ENCODE data around the gene GAS5. TPM values are rescaled to one million over a fixed set of nuclear protein-coding genes. Genes with fewer than 3 reads are reported as not detected.

GAS5 gene
- total and polyA plus RNA-seq, 2 experiments from 2014 or later = 979 to 992 TPM

GRCh38 chr1:173913111-173913510, 45.3 kb upstream of the GAS5 start:
- no peak overlapping the region for H3K4me3 ChIP-seq
- no peak for DNase-seq (ENCODE audit: low spot score)
- ATAC-seq = no peak
- no peak overlapping the region for H3K4me2 ChIP-seq
- H3K9me2 ChIP-seq (ENCODE audit: insufficient read depth) = peaks cover 16% of the 10 kb centered on the region; the same call in 1 of the 2 replicates
- H3K4me3 Mint-ChIP-seq = no peak overlapping the region
- no peaks in the 10 kb centered on the region; the same call in 2 of the 3 replicates for H3K4me1 Mint-ChIP-seq
- H3K36me3 Mint-ChIP-seq (ENCODE audit: low read depth) = peaks cover 7% of the 10 kb centered on the region; the same call in 2 of the 3 replicates
- H3F3A ChIP-seq (replicated peaks; ENCODE audit: low read depth) = no peaks in the 10 kb centered on the region
- H3K27me3 Mint-ChIP-seq (ENCODE audit: insufficient read depth, low read depth, poor library complexity) = peaks cover 2% of the 10 kb centered on the region
- H3K36me3 ChIP-seq (ENCODE audit: insufficient read depth) = no peaks in the 10 kb centered on the region; the same call in 1 of the 2 replicates
- no peaks in the 10 kb centered on the region for H4K20me1 ChIP-seq (replicated peaks; ENCODE audit: insufficient read depth)
- no peaks in the 10 kb centered on the region for H3K4me1 ChIP-seq (ENCODE audit: insufficient read depth)
- H3K27ac Mint-ChIP-seq = no peak overlapping the region
- TF ChIP-seq JUNB (IDR thresholded peaks at IDR 0.05; ENCODE audit: unreplicated experiment) = no peak
- TF ChIP-seq REST (IDR thresholded peaks at IDR 0.05; ENCODE audit: unreplicated experiment) = no peak
- TF ChIP-seq EZH2phosphoT487 (IDR thresholded peaks at IDR 0.05; ENCODE audit: unreplicated experiment) = no peak
- no peak for TF ChIP-seq ETS1 (IDR thresholded peaks at IDR 0.05)
- TF ChIP-seq ZNF462 (CRISPR knock-in tag; IDR thresholded peaks at IDR 0.05) = no peak
- TF ChIP-seq ZNF331 (CRISPR knock-in tag; IDR thresholded peaks at IDR 0.05; ENCODE audit: low read depth) = no peak
- TF ChIP-seq STAT1 (IDR thresholded peaks at IDR 0.05; ENCODE audit: unreplicated experiment) = no peak
- TF ChIP-seq CTCF (conservative IDR thresholded peaks at IDR 0.05; ENCODE audit: low read depth in 2 of 2) = no peak
- TF ChIP-seq CREB1 (CRISPR knock-in tag; IDR thresholded peaks at IDR 0.05; ENCODE audit: low read depth) = no peak
- TF ChIP-seq NANOG (IDR thresholded peaks at IDR 0.05; ENCODE audit: borderline replicate concordance) = no peak
- TF ChIP-seq ZNF114 (CRISPR knock-in tag; IDR thresholded peaks at IDR 0.05) = no peak
- no peaks in the 10 kb centered on the region for H3K27me3 ChIP-seq (ENCODE audit: insufficient read depth)
- H3K79me2 ChIP-seq (replicated peaks; ENCODE audit: insufficient read depth) = no peaks in the 10 kb centered on the region
- no peak overlapping the region for H3K27ac ChIP-seq (ENCODE audit: low read depth)
- no peak overlapping the region for H2AFZ ChIP-seq
- H3K9me3 Mint-ChIP-seq = no peaks in the 10 kb centered on the region
